Omental fat pad (tissue), 4 donors: ENCODE results near the gene PCOLCE2. TPM values are rescaled to one million over a fixed set of nuclear protein-coding genes. Genes with fewer than 3 reads are reported as not detected.
A peak's percentile ranks its signal among the peaks of the same experiment; 100 is the strongest.

ENCODE experiments used
- ATAC-seq: fragments of 150-250 bp; one replicate; pipeline ENCODE4 v1.9.1; 2016; ENCODE audit warnings: mild to moderate bottlenecking, moderate library complexity; ENCODE audit not compliant: low FRiP score
- DNase-seq: peaks from one replicate; pipeline ENCODE4 v3.0.0-alpha.2; 2019; ENCODE audit warnings: low spot score
- CTCF ChIP-seq, 3 donors: fragments of 450-650 bp; IDR thresholded peaks; one replicate each; pipeline ENCODE4 v1.5.1; 2016 to 2017; ENCODE audit warnings: antibody characterized with exemption in 3 of 3, mild to moderate bottlenecking in 3 of 3, moderate library complexity in 2 of 3
- total RNA-seq, 4 donors: library from RNA; depleted of rRNA; stranded (reverse); fragments of >200 nt; gene quantifications; one replicate each; pipeline ENCODE4 v1.1.0, GENCODE V29; 2016

Gene PCOLCE2
- total RNA-seq, result 100 to 1,000 TPM in 3 of 4 donors, 10 to 100 TPM in 1; 70.3 to 238 (median 159) TPM

DNA sequence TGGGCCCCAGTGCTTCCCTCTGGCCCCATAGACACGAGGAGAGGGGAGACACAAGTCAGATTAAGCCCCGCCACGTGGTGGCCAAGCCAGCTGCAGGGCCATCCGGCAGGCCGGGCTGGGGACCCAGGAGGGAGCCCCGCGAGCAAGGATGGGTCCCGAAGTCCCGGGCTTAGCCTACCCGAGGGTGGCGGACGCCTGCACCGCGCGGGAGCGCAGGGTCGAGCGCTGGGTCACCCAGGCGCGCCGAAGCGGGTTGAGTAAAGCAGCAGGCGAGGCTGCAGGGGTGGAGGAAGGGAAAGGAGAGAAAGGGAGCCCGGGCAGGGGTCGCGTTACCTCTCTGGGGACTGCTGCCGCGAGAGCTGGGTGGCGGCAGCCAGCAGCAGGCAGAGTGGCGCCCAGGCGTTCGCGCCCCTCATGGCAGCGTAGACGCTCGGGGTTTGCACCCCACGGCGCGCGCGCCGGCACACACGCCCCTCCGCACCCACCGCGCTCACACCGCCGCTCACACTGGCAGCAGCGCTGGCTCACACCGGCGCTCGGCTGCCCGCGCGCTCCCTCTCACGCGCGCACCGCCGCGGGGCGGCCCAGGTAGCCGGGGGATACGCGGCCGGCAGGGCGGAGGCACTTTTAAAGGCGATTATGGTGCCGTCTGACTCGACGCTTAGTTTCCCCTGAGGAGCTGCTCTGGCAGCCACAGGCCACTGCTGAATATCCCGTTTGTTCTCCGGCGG, at the start of gene PCOLCE2:
TSS of gene PCOLCE2 (minus strand) at position 603 of the 731 bp plus-strand sequence. CDS start at position 416, 187 bp downstream.
- peak; percentile 77 for ATAC-seq
- TF ChIP-seq CTCF (IDR thresholded peaks at IDR 0.05), result no peak
- no peak for DNase-seq

GRCh38 chr3:142935963-142936362, 47.1 kb upstream of the PCOLCE2 start:
- ATAC-seq (no peak), DNase-seq (no peak)
- TF ChIP-seq CTCF (IDR thresholded peaks at IDR 0.05), result no peak

DNA sequence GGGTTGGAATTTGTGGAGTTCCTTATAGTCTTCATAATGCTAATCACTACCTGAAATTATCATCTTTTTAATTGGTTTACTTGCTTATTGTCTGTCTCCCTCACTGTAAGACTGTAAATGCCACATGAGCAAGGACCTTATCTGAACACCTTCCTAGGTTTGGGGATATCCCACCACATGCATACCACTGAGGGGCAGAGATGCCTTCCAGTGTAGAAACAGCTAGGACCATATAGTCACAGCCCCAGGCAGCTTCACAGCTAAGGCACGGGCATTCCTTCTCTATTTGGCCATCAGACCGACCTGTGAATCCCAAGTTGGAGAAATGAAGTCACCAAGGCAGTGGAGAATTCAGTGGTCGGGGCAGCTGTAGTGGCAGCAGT, 46.0 kb upstream of the PCOLCE2 start:
- TF ChIP-seq CTCF (IDR thresholded peaks at IDR 0.05), result no peak
- no peak for ATAC-seq
- no peak for DNase-seq

- TF ChIP-seq CTCF (IDR thresholded peaks at IDR 0.05), result no peak
- no peak for ATAC-seq
- no peak for DNase-seq
Measured at GRCh38 chr3:142934128-142934886, 45.4 kb upstream of the PCOLCE2 start.

- ATAC-seq (no peak), DNase-seq (no peak)
- no peak for TF ChIP-seq CTCF (IDR thresholded peaks at IDR 0.05)
Measured at GRCh38 chr3:142931222-142931621, 42.3 kb upstream of the PCOLCE2 start.

DNA sequence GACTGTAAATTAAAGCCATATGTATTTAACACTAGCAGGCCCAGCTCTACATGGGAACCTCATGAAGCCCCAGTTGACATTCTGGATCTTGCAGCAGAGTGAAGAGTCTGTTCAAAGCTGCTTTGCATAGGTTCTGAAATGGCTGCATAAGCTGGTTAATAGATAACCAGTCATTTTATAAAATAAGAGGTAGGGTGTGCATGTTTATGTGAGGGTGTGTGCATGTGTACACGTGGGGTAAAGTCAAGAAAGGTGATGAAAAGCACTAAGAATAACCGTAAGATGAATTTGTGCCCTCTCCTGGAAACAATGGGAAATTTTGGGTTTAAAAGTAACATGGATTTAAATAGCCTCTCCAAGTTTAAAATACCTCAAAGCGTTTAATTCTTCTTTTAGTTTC, 41.6 kb upstream of the PCOLCE2 start:
- ATAC-seq, result no peak
- TF ChIP-seq CTCF (IDR thresholded peaks at IDR 0.05), result no peak
- DNase-seq, result no peak
